Panc1 (cell line): Measurements from ENCODE around the gene YTHDF1. TPM values are rescaled to one million over a fixed set of nuclear protein-coding genes. Genes with fewer than 3 reads are reported as not detected.

Experiments
- ATAC-seq: fragments of 200-7000 bp; cut with Tn5 transposase; 2 replicates; pipeline ENCODE4 v1.9.1; 2020; ENCODE audit warnings: mild to moderate bottlenecking, moderate library complexity
- BruUV-seq: library from RNA; stranded (reverse); fragments of 400-500 nt; replicated peaks from 2 replicates; lab custom pipeline; 2021; lab: Mats Ljungman, UMichigan
- CTCF ChIA-PET: fragments of 300-600 bp; sonication (Branson Sonifier 250); formaldehyde crosslinking; loops from one replicate; lab custom pipeline; 2022; ENCODE audit warnings: antibody characterized with exemption; lab: Charles Lee
- POLR2A ChIA-PET: fragments of 300-600 bp; sonication (Branson Sonifier 250); formaldehyde crosslinking; loops from one replicate; lab custom pipeline; 2022; ENCODE audit warnings: antibody characterized with exemption; lab: Charles Lee
- DNase-seq: peaks from one replicate; pipeline ENCODE4 v3.0.0-alpha.2; 2010; ENCODE audit warnings: low read depth, low spot score
- H3K27ac ChIP-seq: 2 replicates; pipeline ENCODE4 v1.5.1; 2011; ENCODE audit warnings: mild to moderate bottlenecking, low read length, inconsistent platforms
- H3K27me3 ChIP-seq: fragments of 200-500 bp; sonication (Bioruptor generic); 2 replicates; pipeline ENCODE4 v1.6.0; 2014; ENCODE audit warnings: low read length, inconsistent platforms; ENCODE audit not compliant: control insufficient read depth, insufficient read depth
- H3K36me3 ChIP-seq: fragments of 200-500 bp; sonication (Bioruptor generic); 2 replicates; pipeline ENCODE4 v1.5.1; 2014; ENCODE audit warnings: inconsistent platforms, mild to moderate bottlenecking, low read length, moderate library complexity; ENCODE audit not compliant: control insufficient read depth, insufficient read depth
- H3K4me1 ChIP-seq: 2 replicates; pipeline ENCODE4 v1.5.1; 2011; ENCODE audit warnings: inconsistent platforms, mild to moderate bottlenecking, low read length, moderate library complexity; ENCODE audit not compliant: control insufficient read depth, insufficient read depth
- H3K4me3 ChIP-seq, 2 experiments: 2 replicates each; pipeline ENCODE4 v1.5.1; 2011 to 2012; ENCODE audit warnings: low read depth in 2 of 2, low read length in 2 of 2, mild to moderate bottlenecking in 2 of 2, inconsistent platforms in 1 of 2, moderate library complexity in 1 of 2
- H3K9me3 ChIP-seq: fragments of 200-500 bp; sonication (Bioruptor generic); 2 replicates; pipeline ENCODE4 v1.5.1; 2014; ENCODE audit warnings: low read depth, mild to moderate bottlenecking, inconsistent platforms, low read length, moderate library complexity; ENCODE audit not compliant: control insufficient read depth, insufficient read depth
- CTCF ChIP-seq: fragments of 450-650 bp; IDR thresholded peaks from 2 replicates; pipeline ENCODE4 v1.5.1; 2017; ENCODE audit warnings: mild to moderate bottlenecking
- POLR2AphosphoS5 ChIP-seq: IDR thresholded peaks from 2 replicates; pipeline ENCODE4 v1.6.1; 2012; ENCODE audit warnings: mild to moderate bottlenecking, low read depth, low read length, moderate library complexity
- SIN3A ChIP-seq: IDR thresholded peaks from 2 replicates; pipeline ENCODE4 v1.6.1; 2012; ENCODE audit warnings: low read depth, mild to moderate bottlenecking, low read length, moderate library complexity, borderline replicate concordance; ENCODE audit not compliant: insufficient read depth
- TCF7L2 ChIP-seq: IDR thresholded peaks from 2 replicates; pipeline ENCODE4 v1.6.1; 2011; ENCODE audit warnings: mild to moderate bottlenecking, low read depth, low read length, inconsistent platforms
- in situ Hi-C: cut with HindIII; loops from 2 replicates; pipeline ENCODE4 v1.10.0; 2016; ENCODE audit warnings: low sequenced_read_pairs, low pct_unique_long_range_greater_than_20kb
- intact Hi-C: fragments of 100-400 bp; cut with micrococcal nuclease; formaldehyde crosslinking; loops from one replicate; pipeline ENCODE4 v1.10.0; 2022; ENCODE audit not compliant: unreplicated experiment
- total RNA-seq: library from RNA; stranded (reverse); gene quantifications from one replicate; pipeline ENCODE4 v1.2.1, GENCODE V29; 2021; ENCODE audit not compliant: unreplicated experiment
- TF ChIP-seq, protein P1 (sequence below), 2 experiments: IDR thresholded peaks; 2 replicates each; pipeline ENCODE4 v1.6.1; 2011 to 2012; ENCODE audit warnings: low read depth in 2 of 2, control low read depth in 1 of 2, low read length in 1 of 2, mild to moderate bottlenecking in 1 of 2, moderate library complexity in 1 of 2; ENCODE audit not compliant: insufficient read depth in 1 of 2

The YTHDF1 gene
- total RNA-seq, 1 experiment from 2014 or later: 43.0 TPM

GRCh38 chr20:63241272-63241671, 25.3 kb upstream of the YTHDF1 start:
- Histone ChIP-seq H3K36me3 (no peaks in the 10 kb centered on the region), H3K9me3 (no peaks in the 10 kb centered on the region), H3K27ac (no peak overlapping the region), H3K4me1 (peaks cover 21% of the 10 kb centered on the region), H3K4me3 (no peak overlapping the region), H3K27me3 (no peaks in the 10 kb centered on the region)
- no peak for DNase-seq
- intact Hi-C loops (no loop called here), in situ Hi-C loops (no loop called here)
- CTCF ChIA-PET: no interaction called here
- TF ChIP-seq CTCF (no peak), TCF7L2 (no peak), POLR2AphosphoS5 (no peak), SIN3A (no peak)
- TF ChIP-seq, protein P1, sequence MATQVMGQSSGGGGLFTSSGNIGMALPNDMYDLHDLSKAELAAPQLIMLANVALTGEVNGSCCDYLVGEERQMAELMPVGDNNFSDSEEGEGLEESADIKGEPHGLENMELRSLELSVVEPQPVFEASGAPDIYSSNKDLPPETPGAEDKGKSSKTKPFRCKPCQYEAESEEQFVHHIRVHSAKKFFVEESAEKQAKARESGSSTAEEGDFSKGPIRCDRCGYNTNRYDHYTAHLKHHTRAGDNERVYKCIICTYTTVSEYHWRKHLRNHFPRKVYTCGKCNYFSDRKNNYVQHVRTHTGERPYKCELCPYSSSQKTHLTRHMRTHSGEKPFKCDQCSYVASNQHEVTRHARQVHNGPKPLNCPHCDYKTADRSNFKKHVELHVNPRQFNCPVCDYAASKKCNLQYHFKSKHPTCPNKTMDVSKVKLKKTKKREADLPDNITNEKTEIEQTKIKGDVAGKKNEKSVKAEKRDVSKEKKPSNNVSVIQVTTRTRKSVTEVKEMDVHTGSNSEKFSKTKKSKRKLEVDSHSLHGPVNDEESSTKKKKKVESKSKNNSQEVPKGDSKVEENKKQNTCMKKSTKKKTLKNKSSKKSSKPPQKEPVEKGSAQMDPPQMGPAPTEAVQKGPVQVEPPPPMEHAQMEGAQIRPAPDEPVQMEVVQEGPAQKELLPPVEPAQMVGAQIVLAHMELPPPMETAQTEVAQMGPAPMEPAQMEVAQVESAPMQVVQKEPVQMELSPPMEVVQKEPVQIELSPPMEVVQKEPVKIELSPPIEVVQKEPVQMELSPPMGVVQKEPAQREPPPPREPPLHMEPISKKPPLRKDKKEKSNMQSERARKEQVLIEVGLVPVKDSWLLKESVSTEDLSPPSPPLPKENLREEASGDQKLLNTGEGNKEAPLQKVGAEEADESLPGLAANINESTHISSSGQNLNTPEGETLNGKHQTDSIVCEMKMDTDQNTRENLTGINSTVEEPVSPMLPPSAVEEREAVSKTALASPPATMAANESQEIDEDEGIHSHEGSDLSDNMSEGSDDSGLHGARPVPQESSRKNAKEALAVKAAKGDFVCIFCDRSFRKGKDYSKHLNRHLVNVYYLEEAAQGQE (IDR thresholded peaks at IDR 0.05; ENCODE audit: insufficient read depth in 1 of 2, low read depth in 2 of 2, low read length in 1 of 2): no peak
- POLR2A ChIA-PET: no interaction called here
- no TSS peak for BruUV-seq
- no peak for ATAC-seq

DNA sequence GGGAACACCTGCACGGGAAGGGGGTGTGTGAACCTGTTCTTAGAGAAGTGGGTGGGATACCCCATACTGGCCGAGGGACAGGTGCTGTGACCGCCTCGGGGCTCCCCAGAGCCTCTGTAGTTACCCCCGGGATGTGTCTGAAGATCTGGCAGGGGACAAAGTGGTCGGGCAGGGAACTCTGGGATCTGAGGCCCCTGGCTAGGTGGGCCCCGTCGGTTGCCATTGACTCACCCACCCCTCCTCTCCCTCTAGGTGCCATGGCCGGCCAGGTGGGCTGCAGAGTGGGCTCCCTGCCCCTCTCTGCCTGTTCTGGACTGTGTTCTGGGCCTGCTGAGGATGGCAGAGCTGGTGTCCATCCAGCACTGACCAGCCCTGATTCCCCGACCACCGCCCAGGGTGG, 24.1 kb upstream of the YTHDF1 start:
- POLR2A ChIA-PET: no interaction called here
- intact Hi-C loops: no loop called here
- Histone ChIP-seq H3K9me3 (no peaks in the 10 kb centered on the region), H3K4me1 (peaks cover 33% of the 10 kb centered on the region), H3K27ac (no peak overlapping the region), H3K36me3 (no peaks in the 10 kb centered on the region), H3K27me3 (no peaks in the 10 kb centered on the region), H3K4me3 (no peak overlapping the region)
- no peak for DNase-seq
- in situ Hi-C loops: no loop called here
- TF ChIP-seq CTCF (no peak), POLR2AphosphoS5 (no peak), SIN3A (no peak)
- TF ChIP-seq, protein P1 (IDR thresholded peaks at IDR 0.05; ENCODE audit: insufficient read depth in 1 of 2, low read depth in 2 of 2, low read length in 1 of 2): no peak
- BruUV-seq: no TSS peak
- no peak for ATAC-seq
- CTCF ChIA-PET: no interaction called here
